K562 (cell line): ENCODE measurements around the gene PTPRR. TPM values are rescaled to one million over a fixed set of nuclear protein-coding genes. Genes with fewer than 3 reads are reported as not detected.

Source experiments
- CBFA2T2 ChIP-seq: fragments of 450-650 bp; conservative IDR thresholded peaks from 2 replicates; pipeline ENCODE4 v1.6.1; 2017; ENCODE audit warnings: mild to moderate bottlenecking
- GATAD2A ChIP-seq: fragments of 450-650 bp; IDR thresholded peaks from 2 replicates; pipeline ENCODE4 v1.6.1; 2017
- KAT8 ChIP-seq: fragments of 450-650 bp; IDR thresholded peaks from 2 replicates; pipeline ENCODE4 v1.6.1; 2016; ENCODE audit warnings: low read depth, mild to moderate bottlenecking
- NEUROD1 ChIP-seq: fragments of 150-350 bp; IDR thresholded peaks from 2 replicates; pipeline ENCODE4 v1.6.1; 2014; ENCODE audit warnings: borderline replicate concordance, low read length, low read depth; ENCODE audit not compliant: partially characterized antibody
- NFE2 ChIP-seq: IDR thresholded peaks from 2 replicates; pipeline ENCODE4 v1.6.1; 2014; ENCODE audit warnings: antibody characterized with exemption, low read depth
- POLR2A ChIP-seq: fragments of 450-650 bp; conservative IDR thresholded peaks from 2 replicates; pipeline ENCODE4 v1.6.1; 2016
- POLR2AphosphoS2 ChIP-seq: IDR thresholded peaks from 2 replicates; pipeline ENCODE4 v1.6.1; 2012; ENCODE audit warnings: low read length, improper control_type of control experiment
- RAD51 ChIP-seq: fragments of 450-650 bp; IDR thresholded peaks from 2 replicates; pipeline ENCODE4 v1.7.1; 2016; ENCODE audit warnings: low read depth, mild to moderate bottlenecking, borderline replicate concordance
- RBM39 ChIP-seq: fragments of 200-400 bp; formaldehyde crosslinking; optimal IDR thresholded peaks from 2 replicates; pipeline ENCODE3; 2018; ENCODE audit warnings: low read depth, low read length
- REST ChIP-seq, 2 experiments: fragments of 450-650 bp; formaldehyde crosslinking in 1 of 2; IDR thresholded peaks; 2 replicates each; pipeline versions ENCODE4 v1.4.0 to v1.6.1; 2014 to 2020; ENCODE audit warnings: mild to moderate bottlenecking in 2 of 2, borderline replicate concordance in 1 of 2, low read depth in 1 of 2
- SETDB1 ChIP-seq: IDR thresholded peaks from one replicate; pipeline ENCODE4 v1.6.1; 2012; ENCODE audit warnings: low read length, control low read depth, inconsistent platforms
- THAP12 ChIP-seq: fragments of 250-450 bp; sonication (Bioruptor Pico); IDR thresholded peaks from 2 replicates; pipeline ENCODE4 v1.9.0; 2021; ENCODE audit warnings: mild to moderate bottlenecking, inconsistent platforms
- U2AF1 ChIP-seq: fragments of 200-400 bp; formaldehyde crosslinking; optimal IDR thresholded peaks from 2 replicates; pipeline ENCODE3; 2017; ENCODE audit warnings: mild to moderate bottlenecking, low read depth, low read length, moderate library complexity
- ZBTB17 ChIP-seq: fragments of 450-650 bp; formaldehyde crosslinking; IDR thresholded peaks from 2 replicates; pipeline ENCODE4 v1.4.0; 2020; ENCODE audit warnings: mild to moderate bottlenecking
- ZNF431 ChIP-seq: sonication (generic); formaldehyde crosslinking; IDR thresholded peaks from 2 replicates; pipeline ENCODE4 v1.8.0; 2022; ENCODE audit warnings: mild to moderate bottlenecking, missing genetic modification reagents
- ZNF696 ChIP-seq: fragments of 250-450 bp; sonication (Bioruptor Pico); conservative IDR thresholded peaks from 2 replicates; pipeline ENCODE4 v1.4.0; 2020; ENCODE audit warnings: mild to moderate bottlenecking, moderate library complexity
- polyA plus RNA-seq, 8 experiments: library from polyadenylated mRNA; depleted of rRNA in 4 of 8; stranded (reverse) in 5 of 8; unstranded in 3 of 8; fragments of >200 nt; fragmentation: Nextera tagmentation in 2 of 8; fragmentation: Illumina TruSeq in 1 of 8; extraction: Ambion mirVana in 2 of 8; extraction: Trizol in 1 of 8; gene quantifications; 2 replicates each; pipeline versions ENCODE4 v1.2.1 to v1.2.3, GENCODE V29; 2011 to 2014; ENCODE audit warnings: inconsistent platforms in 1 of 8, missing spikeins in 1 of 8
- total RNA-seq, 7 experiments: library from RNA; depleted of rRNA in 6 of 7; stranded (reverse); fragments of >200 nt in 6 of 7; fragmentation: Illumina TruSeq in 2 of 7; extraction: Trizol in 2 of 7; gene quantifications; 2 replicates each; pipeline versions ENCODE4 v1.2.1 to v1.2.3, GENCODE V29; 2011 to 2021; ENCODE audit warnings: low replicate concordance in 1 of 7
- TF ChIP-seq, protein P1 (sequence below): fragments of 450-650 bp; IDR thresholded peaks from 2 replicates; pipeline ENCODE4 v1.6.1; 2017; ENCODE audit warnings: antibody characterized with exemption

The PTPRR gene
- total and polyA plus RNA-seq, 9 of the 15 experiments (the other 6 are each of a cell fraction or from before 2014, with no cell fraction given) = 6.6 to 41.7 (median 12.3) TPM

GRCh38 chr12:70645494-70646317 is 274.8 kb downstream of the PTPRR start (continued):
- 0 out of 2 replicates have a peak, but pooled peaks have one; percentile 3 for TF ChIP-seq REST (IDR thresholded peaks at IDR 0.05; ENCODE audit: borderline replicate concordance)
- TF ChIP-seq REST (CRISPR knock-in tag; IDR thresholded peaks at IDR 0.05; ENCODE audit: low read depth) = no peak
- TF ChIP-seq ZBTB17 (CRISPR knock-in tag) = no peak
- TF ChIP-seq U2AF1 = no peak
- peak; percentile 70 for TF ChIP-seq NEUROD1
- no peak for TF ChIP-seq ZNF696 (CRISPR knock-in tag)
- no peak for TF ChIP-seq GATAD2A
- TF ChIP-seq THAP12 = no peak
- TF ChIP-seq SETDB1 = no peak
- no peak for TF ChIP-seq POLR2AphosphoS2
- no peak for TF ChIP-seq KAT8
- no peak for TF ChIP-seq RAD51
- TF ChIP-seq RBM39 = no peak
- TF ChIP-seq, protein P1, sequence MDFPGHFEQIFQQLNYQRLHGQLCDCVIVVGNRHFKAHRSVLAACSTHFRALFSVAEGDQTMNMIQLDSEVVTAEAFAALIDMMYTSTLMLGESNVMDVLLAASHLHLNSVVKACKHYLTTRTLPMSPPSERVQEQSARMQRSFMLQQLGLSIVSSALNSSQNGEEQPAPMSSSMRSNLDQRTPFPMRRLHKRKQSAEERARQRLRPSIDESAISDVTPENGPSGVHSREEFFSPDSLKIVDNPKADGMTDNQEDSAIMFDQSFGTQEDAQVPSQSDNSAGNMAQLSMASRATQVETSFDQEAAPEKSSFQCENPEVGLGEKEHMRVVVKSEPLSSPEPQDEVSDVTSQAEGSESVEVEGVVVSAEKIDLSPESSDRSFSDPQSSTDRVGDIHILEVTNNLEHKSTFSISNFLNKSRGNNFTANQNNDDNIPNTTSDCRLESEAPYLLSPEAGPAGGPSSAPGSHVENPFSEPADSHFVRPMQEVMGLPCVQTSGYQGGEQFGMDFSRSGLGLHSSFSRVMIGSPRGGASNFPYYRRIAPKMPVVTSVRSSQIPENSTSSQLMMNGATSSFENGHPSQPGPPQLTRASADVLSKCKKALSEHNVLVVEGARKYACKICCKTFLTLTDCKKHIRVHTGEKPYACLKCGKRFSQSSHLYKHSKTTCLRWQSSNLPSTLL = no peak
- TF ChIP-seq ZNF431 (CRISPR knock-in tag) = no peak
- peak; percentile 31; the same call in 1 of the 2 replicates for TF ChIP-seq NFE2
- TF ChIP-seq POLR2A = peak; percentile 37; the same call in 1 of the 2 replicates
- TF ChIP-seq CBFA2T2 = 0 out of 2 replicates have a peak, but pooled peaks have one; percentile 29
